GM10248 (cell line): ENCODE data around the gene RAMP1.

Experiments
- CTCF ChIA-PET: fragments of 300-600 bp; sonication (Branson Sonifier 250); formaldehyde crosslinking; extraction: SDS; loops from one replicate; lab custom pipeline; 2021; ENCODE audit warnings: antibody characterized with exemption; lab: Yijun Ruan, JAX
- POLR2A ChIA-PET: fragments of 350-650 bp; sonication (Branson Sonifier 250); formaldehyde crosslinking; extraction: SDS; loops from one replicate; lab custom pipeline; 2020; ENCODE audit warnings: antibody characterized with exemption; lab: Yijun Ruan, JAX
- DNase-seq: peaks from one replicate; pipeline ENCODE4 v3.0.0; 2012; ENCODE audit errors: extremely low spot score
- TF ChIP-seq, protein P1 (sequence below): IDR thresholded peaks from 2 replicates; pipeline ENCODE4 v1.5.1; 2012; ENCODE audit warnings: mild to moderate bottlenecking, low read depth; ENCODE audit errors: extremely low read depth, missing control alignments, control extremely low read depth

The RAMP1 gene

DNA sequence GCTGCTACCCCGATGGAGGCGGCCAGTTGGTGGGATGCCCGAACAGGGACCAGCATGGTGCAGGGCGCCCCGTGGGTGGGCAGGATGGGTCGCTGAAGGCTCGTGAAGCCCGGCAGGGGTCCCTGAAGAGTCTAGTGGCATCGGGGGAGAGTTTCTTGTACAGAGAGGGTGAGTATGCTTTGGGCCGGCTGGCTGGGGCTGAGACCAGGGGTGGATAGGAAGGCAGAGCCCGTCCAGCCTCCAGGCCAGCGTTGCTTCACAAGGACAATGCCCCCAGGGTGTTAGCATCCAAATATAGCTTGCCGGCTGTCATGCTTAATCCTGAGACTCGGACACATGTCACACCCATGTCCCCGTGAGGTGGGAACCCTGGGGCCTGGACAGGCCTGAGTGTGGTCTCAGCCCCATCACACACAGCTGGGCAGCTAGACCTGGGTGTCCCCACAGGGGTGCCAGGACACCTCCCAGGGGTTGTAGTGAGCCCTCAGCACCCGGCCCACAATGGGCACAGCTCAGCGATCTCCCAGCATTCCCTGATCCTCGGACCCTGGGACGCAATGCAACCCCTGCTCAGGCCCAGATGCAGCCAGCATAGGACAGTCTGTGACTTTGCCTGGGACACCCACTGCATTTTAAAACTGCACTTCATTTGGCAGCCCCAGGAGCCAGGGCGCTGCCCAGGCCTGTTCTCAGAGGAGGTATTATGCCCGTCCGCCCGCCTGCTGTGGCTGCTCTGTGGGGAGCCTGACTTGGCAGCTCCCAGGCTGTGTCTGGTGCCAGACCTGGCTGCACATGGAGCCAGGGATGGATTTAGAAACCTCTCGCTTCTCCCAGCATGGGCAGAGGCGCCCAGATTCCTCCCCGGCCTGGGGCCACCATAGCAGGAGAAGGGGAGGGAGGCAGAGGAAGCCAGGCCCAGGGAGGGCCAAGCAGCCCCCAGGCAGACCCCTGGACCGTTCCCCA, 36.4 kb downstream of the RAMP1 start:
- CTCF ChIA-PET, result no interaction called here
- no peak for DNase-seq
- POLR2A ChIA-PET, result no interaction called here
- TF ChIP-seq, protein P1, sequence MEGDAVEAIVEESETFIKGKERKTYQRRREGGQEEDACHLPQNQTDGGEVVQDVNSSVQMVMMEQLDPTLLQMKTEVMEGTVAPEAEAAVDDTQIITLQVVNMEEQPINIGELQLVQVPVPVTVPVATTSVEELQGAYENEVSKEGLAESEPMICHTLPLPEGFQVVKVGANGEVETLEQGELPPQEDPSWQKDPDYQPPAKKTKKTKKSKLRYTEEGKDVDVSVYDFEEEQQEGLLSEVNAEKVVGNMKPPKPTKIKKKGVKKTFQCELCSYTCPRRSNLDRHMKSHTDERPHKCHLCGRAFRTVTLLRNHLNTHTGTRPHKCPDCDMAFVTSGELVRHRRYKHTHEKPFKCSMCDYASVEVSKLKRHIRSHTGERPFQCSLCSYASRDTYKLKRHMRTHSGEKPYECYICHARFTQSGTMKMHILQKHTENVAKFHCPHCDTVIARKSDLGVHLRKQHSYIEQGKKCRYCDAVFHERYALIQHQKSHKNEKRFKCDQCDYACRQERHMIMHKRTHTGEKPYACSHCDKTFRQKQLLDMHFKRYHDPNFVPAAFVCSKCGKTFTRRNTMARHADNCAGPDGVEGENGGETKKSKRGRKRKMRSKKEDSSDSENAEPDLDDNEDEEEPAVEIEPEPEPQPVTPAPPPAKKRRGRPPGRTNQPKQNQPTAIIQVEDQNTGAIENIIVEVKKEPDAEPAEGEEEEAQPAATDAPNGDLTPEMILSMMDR, result no peak

- TF ChIP-seq, protein P1, result no peak
- ChIA-PET CTCF (interaction anchor here (1.5 kb wide), 1 partner anchor 27 kb away, joined by 3 read pairs; no protein-coding TSS in a partner anchor), POLR2A (no interaction called here)
- no peak for DNase-seq
Observed at GRCh38 chr2:237896507-237896892, 37.1 kb downstream of the RAMP1 start.

DNA sequence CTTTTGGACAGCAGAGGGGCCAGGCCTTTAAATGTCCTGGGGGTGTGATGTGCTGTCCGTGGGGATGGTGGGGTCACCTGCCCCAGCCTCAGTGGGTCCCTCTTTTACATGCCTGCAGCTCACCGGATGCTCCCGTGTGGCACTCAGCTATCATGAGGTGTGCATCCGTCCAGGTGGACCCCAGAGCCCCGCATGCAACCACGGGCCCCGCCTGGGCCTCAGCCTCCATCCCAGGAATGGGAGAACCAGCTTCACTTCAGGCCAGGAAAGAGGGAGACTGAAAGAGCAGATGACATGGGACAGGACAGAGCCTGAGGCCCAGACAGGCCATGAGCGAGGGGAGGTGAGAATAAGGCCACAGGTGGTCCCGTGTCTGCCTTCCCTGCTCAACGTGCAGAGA, 37.5 kb downstream of the RAMP1 start:
- TF ChIP-seq, protein P1, result no peak
- DNase-seq, result no peak
- ChIA-PET POLR2A (no interaction called here), CTCF (interaction anchor here (1.5 kb wide), 1 partner anchor 26 kb away, joined by 3 read pairs; no protein-coding TSS in a partner anchor)

DNA sequence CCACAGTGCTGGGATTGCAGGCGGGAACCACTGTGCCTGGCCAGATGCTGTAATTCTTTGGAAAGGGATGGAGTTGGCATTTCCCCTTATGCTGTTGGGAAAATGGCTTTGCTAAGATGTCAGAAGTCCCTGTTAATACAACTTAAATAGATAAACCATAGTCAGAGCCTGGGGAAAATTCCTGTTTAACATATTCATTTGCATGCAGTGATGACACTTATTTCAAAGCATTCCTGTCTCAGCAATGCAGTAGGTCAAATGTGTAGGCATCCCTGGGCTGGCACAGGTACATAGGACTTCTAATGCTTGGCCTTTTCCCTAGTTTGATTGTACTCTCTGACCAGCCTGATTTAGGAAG, 38.6 kb downstream of the RAMP1 start:
- ChIA-PET POLR2A (no interaction called here), CTCF (interaction anchor here (1.3 to 1.5 kb wide), 2 partner anchors 25 kb away, joined by 3 read pairs; no protein-coding TSS in a partner anchor)
- TF ChIP-seq, protein P1, result no peak
- no peak for DNase-seq

DNA sequence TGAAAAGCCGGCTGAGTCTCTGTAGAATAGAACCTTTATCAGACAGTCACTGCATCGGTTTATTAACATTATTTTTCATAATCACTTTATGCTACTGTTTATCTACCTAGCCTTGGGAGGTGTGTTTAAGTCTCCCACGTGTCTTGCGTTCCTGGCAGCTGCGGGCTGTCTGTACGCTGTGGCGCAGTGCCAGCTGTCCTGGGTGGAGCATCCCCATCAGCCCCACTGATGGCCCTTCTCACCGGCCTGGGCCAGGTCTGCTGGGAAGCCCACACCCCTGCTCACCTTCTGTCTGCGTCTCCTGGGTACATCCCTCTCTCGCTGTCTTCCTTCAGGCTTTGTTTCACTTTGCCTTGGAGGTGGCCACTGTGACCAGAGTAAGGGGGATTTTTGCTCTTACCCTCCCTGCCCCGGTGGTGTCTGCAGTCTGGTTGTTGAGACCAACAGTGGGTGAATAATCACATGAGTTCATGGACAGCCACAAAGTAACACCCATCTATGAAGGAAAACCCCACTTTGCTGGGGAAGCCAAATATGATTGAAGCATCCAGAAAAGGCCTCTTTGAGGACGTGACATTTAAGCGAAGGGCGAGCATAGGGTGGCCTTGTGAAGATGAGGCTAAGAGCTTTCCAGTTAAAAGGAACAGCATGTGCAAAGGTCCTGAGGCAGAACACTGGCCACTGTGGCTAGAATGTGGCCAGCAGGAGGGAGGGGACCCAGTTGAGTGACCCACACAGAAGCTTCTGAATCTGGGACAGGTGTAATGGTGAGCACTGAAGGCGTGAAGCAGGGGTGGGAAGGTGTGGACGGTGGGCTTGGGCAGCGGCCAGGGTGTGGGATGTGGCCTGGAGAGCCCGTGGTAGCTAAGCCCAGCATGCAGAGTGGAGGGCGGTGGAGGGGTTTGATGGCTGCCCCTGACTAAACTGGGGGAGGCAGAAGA, 41.7 kb downstream of the RAMP1 start:
- TF ChIP-seq, protein P1, result no peak
- ChIA-PET POLR2A (no interaction called here), CTCF (interaction anchor here (1.1 kb wide), 1 partner anchor 18 kb away, joined by 3 read pairs; no protein-coding TSS in a partner anchor)
- DNase-seq, result no peak
